GF-D8 (cell line): ENCODE data around the gene TPTE.
"Not testable (repeated sequence)": the region's sequence is repeated elsewhere in the genome, so short reads cannot be mapped to it uniquely, and the experiment has no call there.

Experiments used
- DNase-seq: peaks from one replicate; lab custom pipeline; 2025; lab: John Stamatoyannopoulos, UW

Gene TPTE

DNA sequence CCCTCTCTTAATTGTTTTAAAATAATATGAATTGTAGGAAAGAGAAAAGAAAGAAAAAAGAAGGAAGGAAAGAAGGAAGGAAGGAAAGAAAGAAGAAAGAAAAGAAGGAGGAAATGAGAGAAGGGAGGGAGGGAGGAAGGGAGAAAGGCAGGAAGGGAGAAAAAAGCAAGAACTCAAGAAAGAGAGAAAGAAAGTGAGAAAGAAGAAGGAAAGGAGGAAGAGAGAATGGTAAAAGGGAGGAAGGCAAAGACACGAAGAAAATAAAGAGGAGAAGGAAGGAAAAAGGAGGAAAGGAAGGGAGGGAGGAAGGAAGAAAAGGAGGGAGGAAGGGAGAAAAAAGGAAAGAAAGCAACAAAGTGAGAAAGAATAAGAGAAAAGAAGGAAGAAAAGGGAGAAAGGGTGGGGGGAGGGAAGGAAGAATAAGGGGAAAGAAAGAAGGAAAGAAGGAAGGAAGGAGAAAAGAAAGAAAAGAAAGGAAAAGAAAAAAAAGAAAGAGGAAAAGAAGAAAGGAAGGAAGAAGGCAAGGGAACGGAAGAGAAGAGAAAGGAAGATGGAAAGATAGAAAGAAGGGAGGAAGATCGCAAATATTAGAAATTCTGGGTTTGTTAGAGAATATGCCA, 95.9 kb downstream of the TPTE start:
- DNase-seq, result not testable (repeated sequence)

GRCh38 chr21:10627316-10627863, 106.0 kb downstream of the TPTE start:
- DNase-seq, result no peak

GRCh38 chr21:10629239-10629638, 107.9 kb downstream of the TPTE start:
- not testable (repeated sequence) for DNase-seq

- DNase-seq, result not testable (repeated sequence)
These were observed 109.4 kb downstream of the TPTE start for GRCh38 chr21:10630829-10631228.

DNA sequence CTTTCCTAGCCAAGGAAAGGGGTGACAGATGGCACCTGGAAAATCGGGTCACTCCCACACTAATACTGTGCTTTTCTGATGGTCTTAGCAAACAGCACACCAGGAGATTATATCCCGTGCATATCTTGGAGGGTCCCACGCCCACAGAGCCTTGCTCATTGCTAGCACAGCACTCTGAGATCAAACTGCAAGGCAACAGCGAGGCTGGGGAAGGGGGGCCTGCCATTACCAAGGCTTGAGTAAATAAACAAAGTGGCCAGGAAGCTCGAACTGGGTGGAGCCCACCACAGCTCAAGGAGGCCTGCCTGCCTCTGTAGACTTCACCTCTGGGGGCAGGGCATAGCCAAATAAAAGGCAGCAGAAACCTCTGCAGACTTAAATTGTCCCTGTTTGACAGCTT, 109.9 kb downstream of the TPTE start:
- DNase-seq, result not testable (repeated sequence)

GRCh38 chr21:10638144-10638543, 116.8 kb downstream of the TPTE start:
- not testable (repeated sequence) for DNase-seq

DNA sequence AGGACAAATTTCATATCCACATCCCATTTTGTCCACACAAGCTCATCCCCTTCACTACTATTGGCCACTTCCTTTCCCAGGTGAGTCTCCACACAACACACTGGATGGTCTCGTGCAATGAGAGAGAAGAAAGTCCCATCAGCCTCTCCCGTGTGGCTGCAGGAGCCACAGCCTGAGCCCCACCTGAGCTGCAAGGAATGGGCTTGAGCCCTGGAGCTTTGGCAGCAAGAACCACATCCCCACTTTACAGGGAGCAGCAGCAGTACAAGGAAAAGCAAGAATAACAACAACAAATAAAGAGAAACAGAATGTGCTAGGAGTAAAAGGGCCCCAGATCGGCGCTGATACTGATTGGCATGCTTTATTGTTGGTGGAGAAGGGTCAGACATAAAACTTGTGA, 117.7 kb downstream of the TPTE start:
- no peak for DNase-seq

- not testable (repeated sequence) for DNase-seq
These were observed 118.4 kb downstream of the TPTE start for GRCh38 chr21:10639746-10640145.

GRCh38 chr21:10640446-10640845, 119.1 kb downstream of the TPTE start:
- no peak for DNase-seq

- no peak for DNase-seq
These were observed 119.7 kb downstream of the TPTE start for GRCh38 chr21:10641107-10641506.

GRCh38 chr21:10645667-10646066, 124.3 kb downstream of the TPTE start:
- DNase-seq, result not testable (repeated sequence)

- not testable (repeated sequence) for DNase-seq
These were observed 128.2 kb downstream of the TPTE start for GRCh38 chr21:10649350-10650149.

GRCh38 chr21:10650297-10650696, 128.9 kb downstream of the TPTE start:
- not testable (repeated sequence) for DNase-seq
